RWPE2 (cell line): ENCODE measurements around the gene LDLRAD4.

Experiments used
- ATAC-seq: fragments of 200-7000 bp; cut with Tn5 transposase; 3 replicates; pipeline ENCODE4 v1.9.1; 2021; ENCODE audit warnings: low read depth
- DNase-seq: peaks from one replicate; pipeline ENCODE4 v3.0.0-alpha.2; 2020; ENCODE audit warnings: low spot score
- H3K27ac ChIP-seq: fragments of 450-650 bp; 2 replicates; pipeline ENCODE4 v1.5.1; 2017; ENCODE audit warnings: mild to moderate bottlenecking; ENCODE audit not compliant: poor library complexity, severe bottlenecking
- H3K27me3 ChIP-seq: fragments of 250-450 bp; sonication (Bioruptor Pico); 2 replicates; pipeline ENCODE4 v1.5.1; 2021; ENCODE audit warnings: mild to moderate bottlenecking, moderate library complexity; ENCODE audit not compliant: insufficient read depth, poor library complexity, severe bottlenecking
- H3K36me3 ChIP-seq: fragments of 250-450 bp; sonication (Bioruptor Pico); 2 replicates; pipeline ENCODE4 v1.5.1; 2020; ENCODE audit warnings: low read depth, mild to moderate bottlenecking, moderate library complexity
- H3K4me1 ChIP-seq: fragments of 250-450 bp; sonication (Bioruptor Pico); 2 replicates; pipeline ENCODE4 v1.5.1; 2021; ENCODE audit warnings: mild to moderate bottlenecking, moderate library complexity; ENCODE audit not compliant: insufficient read depth, poor library complexity, severe bottlenecking
- H3K4me3 ChIP-seq: fragments of 250-450 bp; sonication (Bioruptor Pico); 2 replicates; pipeline ENCODE4 v1.5.1; 2021; ENCODE audit warnings: mild to moderate bottlenecking, moderate library complexity; ENCODE audit not compliant: severe bottlenecking
- H3K9me3 ChIP-seq: fragments of 250-450 bp; sonication (Bioruptor Pico); 2 replicates; pipeline ENCODE4 v1.5.1; 2021; ENCODE audit warnings: mild to moderate bottlenecking, moderate library complexity; ENCODE audit not compliant: severe bottlenecking
- TF ChIP-seq, protein P1 (sequence below): fragments of 450-650 bp; IDR thresholded peaks from one replicate; pipeline ENCODE4 v1.5.1; 2017; ENCODE audit warnings: mild to moderate bottlenecking, moderate library complexity; ENCODE audit not compliant: poor library complexity, severe bottlenecking

The LDLRAD4 gene

GRCh38 chr18:13353084-13353823, 134.7 kb downstream of the LDLRAD4 start:
- TF ChIP-seq, protein P1, sequence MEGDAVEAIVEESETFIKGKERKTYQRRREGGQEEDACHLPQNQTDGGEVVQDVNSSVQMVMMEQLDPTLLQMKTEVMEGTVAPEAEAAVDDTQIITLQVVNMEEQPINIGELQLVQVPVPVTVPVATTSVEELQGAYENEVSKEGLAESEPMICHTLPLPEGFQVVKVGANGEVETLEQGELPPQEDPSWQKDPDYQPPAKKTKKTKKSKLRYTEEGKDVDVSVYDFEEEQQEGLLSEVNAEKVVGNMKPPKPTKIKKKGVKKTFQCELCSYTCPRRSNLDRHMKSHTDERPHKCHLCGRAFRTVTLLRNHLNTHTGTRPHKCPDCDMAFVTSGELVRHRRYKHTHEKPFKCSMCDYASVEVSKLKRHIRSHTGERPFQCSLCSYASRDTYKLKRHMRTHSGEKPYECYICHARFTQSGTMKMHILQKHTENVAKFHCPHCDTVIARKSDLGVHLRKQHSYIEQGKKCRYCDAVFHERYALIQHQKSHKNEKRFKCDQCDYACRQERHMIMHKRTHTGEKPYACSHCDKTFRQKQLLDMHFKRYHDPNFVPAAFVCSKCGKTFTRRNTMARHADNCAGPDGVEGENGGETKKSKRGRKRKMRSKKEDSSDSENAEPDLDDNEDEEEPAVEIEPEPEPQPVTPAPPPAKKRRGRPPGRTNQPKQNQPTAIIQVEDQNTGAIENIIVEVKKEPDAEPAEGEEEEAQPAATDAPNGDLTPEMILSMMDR, result no peak
- Histone ChIP-seq H3K4me3 (no peak overlapping the region), H3K27me3 (peaks cover under 1% of the 10 kb centered on the region), H3K27ac (no peak overlapping the region), H3K36me3 (no peaks in the 10 kb centered on the region), H3K4me1 (no peaks in the 10 kb centered on the region), H3K9me3 (no peaks in the 10 kb centered on the region)
- ATAC-seq (no peak), DNase-seq (no peak)

DNA sequence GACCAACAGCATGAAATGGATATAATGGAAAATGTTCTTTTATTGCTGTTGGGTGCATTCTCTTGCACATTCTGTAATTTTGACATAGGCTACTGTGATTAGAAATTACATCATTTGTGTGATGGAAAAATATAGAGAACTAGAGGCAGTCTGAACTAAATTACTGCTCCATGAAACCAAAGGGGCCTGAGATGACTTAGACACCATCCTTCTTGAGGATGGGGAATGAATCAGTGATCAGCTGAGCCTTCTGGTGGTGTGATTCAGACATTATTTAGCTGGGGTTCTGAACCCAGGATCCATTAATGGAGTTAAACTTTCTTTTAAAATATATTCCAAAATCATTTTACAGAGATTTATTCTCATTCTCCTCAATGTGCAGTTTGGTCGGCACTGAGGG, 135.8 kb downstream of the LDLRAD4 start:
- TF ChIP-seq, protein P1, result no peak
- Histone ChIP-seq H3K4me1 (no peaks in the 10 kb centered on the region), H3K9me3 (no peaks in the 10 kb centered on the region), H3K27me3 (peaks cover 2% of the 10 kb centered on the region), H3K36me3 (no peaks in the 10 kb centered on the region), H3K27ac (no peak overlapping the region), H3K4me3 (no peak overlapping the region)
- no peak for ATAC-seq
- DNase-seq, result no peak

DNA sequence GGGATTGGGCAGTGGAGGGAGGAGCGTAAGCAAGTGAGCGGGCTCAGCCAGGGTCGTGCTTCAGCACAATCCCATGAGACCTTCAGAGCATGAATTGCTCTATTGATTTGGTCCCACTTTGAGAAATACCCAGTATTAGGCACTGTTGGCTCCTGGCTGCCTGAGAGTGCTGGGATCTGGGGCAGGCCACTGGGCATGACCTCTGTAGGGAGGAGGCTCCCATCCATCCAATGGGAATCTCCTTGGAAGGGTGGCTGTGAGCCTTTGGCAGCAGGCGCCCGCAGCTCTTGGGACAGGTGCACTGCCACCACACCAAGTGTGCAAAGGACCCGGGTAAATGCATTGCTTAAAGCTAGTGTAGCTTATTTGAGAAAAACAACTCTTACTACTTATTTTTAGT, 137.5 kb downstream of the LDLRAD4 start:
- H3K4me1 ChIP-seq, result no peaks in the 10 kb centered on the region
- no peaks in the 10 kb centered on the region for H3K36me3 ChIP-seq
- TF ChIP-seq, protein P1, result no peak
- no peak overlapping the region for H3K4me3 ChIP-seq
- no peak for ATAC-seq
- peaks cover 2% of the 10 kb centered on the region for H3K27me3 ChIP-seq
- no peak overlapping the region for H3K27ac ChIP-seq
- no peaks in the 10 kb centered on the region for H3K9me3 ChIP-seq
- DNase-seq, result no peak

DNA sequence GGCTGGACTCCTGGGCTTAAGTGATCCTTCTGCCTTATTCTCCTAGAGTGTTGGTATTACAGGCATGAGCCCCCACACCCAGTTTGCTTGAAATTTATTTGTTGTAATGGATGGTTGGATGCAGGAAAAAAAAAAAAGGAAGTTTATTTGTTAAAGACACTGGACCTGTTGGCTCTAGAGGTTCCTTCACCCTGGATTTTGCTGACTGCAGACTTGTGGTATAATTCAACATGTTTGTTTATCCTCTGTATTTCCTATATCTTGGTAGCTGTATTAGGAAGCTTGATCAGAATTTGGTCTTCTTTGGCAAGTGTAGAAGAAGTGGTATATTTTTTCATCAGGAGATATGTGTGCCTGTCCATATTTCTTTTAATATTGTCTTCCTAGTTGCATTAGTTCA, 138.7 kb downstream of the LDLRAD4 start:
- H3K9me3 ChIP-seq, result no peaks in the 10 kb centered on the region
- no peak for ATAC-seq
- no peak overlapping the region for H3K27ac ChIP-seq
- DNase-seq, result no peak
- no peaks in the 10 kb centered on the region for H3K36me3 ChIP-seq
- H3K4me1 ChIP-seq, result no peaks in the 10 kb centered on the region
- H3K27me3 ChIP-seq, result peaks cover 2% of the 10 kb centered on the region
- H3K4me3 ChIP-seq, result no peak overlapping the region
- TF ChIP-seq, protein P1, result no peak

GRCh38 chr18:13359210-13359609, 140.7 kb downstream of the LDLRAD4 start:
- TF ChIP-seq, protein P1, result no peak
- no peaks in the 10 kb centered on the region for H3K36me3 ChIP-seq
- DNase-seq, result no peak

More at GRCh38 chr18:13359210-13359609, 140.7 kb downstream of the LDLRAD4 start:
- peaks cover 2% of the 10 kb centered on the region for H3K27me3 ChIP-seq
- no peak overlapping the region for H3K27ac ChIP-seq
- no peak for ATAC-seq
- no peaks in the 10 kb centered on the region for H3K9me3 ChIP-seq
- H3K4me3 ChIP-seq, result no peak overlapping the region
- no peaks in the 10 kb centered on the region for H3K4me1 ChIP-seq
